ENCODE measurements around the gene LMX1B. TPM values are rescaled to one million over a fixed set of nuclear protein-coding genes. Genes with fewer than 3 reads are reported as not detected.

Gene LMX1B
- total RNA-seq, 1 donor from 2014 or later, result under 0.01 TPM

DNA sequence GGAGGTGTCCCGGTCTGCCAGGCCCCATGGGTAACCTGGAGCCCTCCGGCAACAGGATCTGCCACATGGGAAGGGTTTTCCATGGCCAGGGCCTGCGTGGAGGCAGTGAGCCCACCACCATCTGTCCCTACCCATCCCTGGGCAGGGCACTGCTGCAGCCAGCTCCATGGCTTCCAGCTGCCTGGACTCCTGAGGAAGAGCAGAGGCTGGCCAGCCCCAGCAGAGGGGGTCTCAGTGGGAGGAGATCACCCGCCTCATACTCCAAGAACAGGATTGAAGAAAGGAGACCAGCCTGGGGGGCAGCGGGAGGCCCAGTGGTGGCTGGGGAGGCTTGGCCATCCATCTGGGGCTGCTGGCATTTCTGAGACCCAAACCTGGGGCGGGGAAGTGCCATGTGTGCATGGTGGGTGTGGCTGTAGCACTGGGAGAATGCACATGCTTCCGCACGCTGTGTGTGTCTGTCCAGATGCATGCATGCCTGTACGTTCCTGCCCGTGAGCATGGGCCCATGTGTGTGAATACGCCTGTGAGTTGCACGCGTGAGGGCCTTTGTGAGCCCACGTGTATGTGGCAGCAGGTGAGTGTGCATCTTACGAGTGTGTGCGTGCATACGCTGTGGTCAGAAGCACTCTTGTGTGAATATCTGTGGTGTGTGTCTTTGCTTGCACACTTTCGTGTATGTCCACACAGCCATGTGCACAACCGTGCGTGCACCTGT lies 78.5 kb downstream of the LMX1B start:
- peaks cover 17 to 35% (median 20%) of the 10 kb centered on the region in 3 donors for H3K27me3 ChIP-seq (ENCODE audit: control insufficient read depth in 3 of 3, insufficient read depth in 3 of 3, low read length in 3 of 3)
- no peaks in the 10 kb centered on the region for H3K9me3 ChIP-seq (ENCODE audit: control insufficient read depth in 3 of 3, low read length in 3 of 3)
- no peaks in the 10 kb centered on the region for H3K36me3 ChIP-seq (ENCODE audit: control insufficient read depth in 3 of 3, insufficient read depth in 3 of 3, low read length in 3 of 3)
- no peak overlapping the region for H3K4me3 ChIP-seq (ENCODE audit: low read length in 3 of 3)
- H3K9ac ChIP-seq (ENCODE audit: low read depth in 1 of 3, low read length in 3 of 3), result no peak overlapping the region
- H3K27ac ChIP-seq (ENCODE audit: low read depth, low read length), result no peak overlapping the region
- no peaks in the 10 kb centered on the region for H3K4me1 ChIP-seq (ENCODE audit: control insufficient read depth in 3 of 3, insufficient read depth in 3 of 3, low read length in 3 of 3)

DNA sequence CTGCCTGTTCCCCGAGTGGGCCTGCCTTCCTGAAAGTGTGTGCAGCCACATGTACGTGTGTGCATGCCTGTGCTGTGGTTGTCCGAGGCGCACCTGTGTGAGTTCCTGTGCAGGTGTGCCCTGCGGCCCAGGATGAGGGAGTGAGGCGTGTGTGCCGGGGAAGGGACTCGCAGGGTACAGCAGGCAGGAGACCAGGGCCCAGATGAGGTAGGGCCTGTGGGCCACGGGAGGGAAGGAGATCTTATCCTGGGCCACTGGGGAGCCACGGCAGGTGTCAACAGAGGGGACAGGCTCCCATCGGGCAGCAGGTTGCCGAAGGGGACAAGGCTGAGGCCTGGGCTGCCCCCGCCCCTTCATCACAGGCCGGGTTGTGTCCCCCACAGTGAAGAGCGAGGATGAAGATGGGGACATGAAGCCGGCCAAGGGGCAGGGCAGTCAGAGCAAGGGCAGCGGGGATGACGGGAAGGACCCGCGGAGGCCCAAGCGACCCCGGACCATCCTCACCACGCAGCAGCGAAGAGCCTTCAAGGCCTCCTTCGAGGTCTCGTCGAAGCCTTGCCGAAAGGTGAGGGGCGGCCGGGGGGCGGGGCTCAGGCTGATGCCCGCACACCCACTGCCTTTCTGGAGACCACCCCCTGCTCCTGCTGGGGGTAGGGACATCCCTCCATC lies 79.2 kb downstream of the LMX1B start:
- no peak overlapping the region for H3K27ac ChIP-seq (ENCODE audit: low read depth, low read length)
- no peaks in the 10 kb centered on the region for H3K9me3 ChIP-seq (ENCODE audit: control insufficient read depth in 3 of 3, low read length in 3 of 3)
- no peak overlapping the region for H3K4me3 ChIP-seq (ENCODE audit: low read length in 3 of 3)
- no peaks in the 10 kb centered on the region for H3K4me1 ChIP-seq (ENCODE audit: control insufficient read depth in 3 of 3, insufficient read depth in 3 of 3, low read length in 3 of 3)
- no peak overlapping the region for H3K9ac ChIP-seq (ENCODE audit: low read depth in 1 of 3, low read length in 3 of 3)
- H3K36me3 ChIP-seq (ENCODE audit: control insufficient read depth in 3 of 3, insufficient read depth in 3 of 3, low read length in 3 of 3), result no peaks in the 10 kb centered on the region
- H3K27me3 ChIP-seq (ENCODE audit: control insufficient read depth in 3 of 3, insufficient read depth in 3 of 3, low read length in 3 of 3), result peaks cover 12 to 30% (median 14%) of the 10 kb centered on the region in 3 donors

DNA sequence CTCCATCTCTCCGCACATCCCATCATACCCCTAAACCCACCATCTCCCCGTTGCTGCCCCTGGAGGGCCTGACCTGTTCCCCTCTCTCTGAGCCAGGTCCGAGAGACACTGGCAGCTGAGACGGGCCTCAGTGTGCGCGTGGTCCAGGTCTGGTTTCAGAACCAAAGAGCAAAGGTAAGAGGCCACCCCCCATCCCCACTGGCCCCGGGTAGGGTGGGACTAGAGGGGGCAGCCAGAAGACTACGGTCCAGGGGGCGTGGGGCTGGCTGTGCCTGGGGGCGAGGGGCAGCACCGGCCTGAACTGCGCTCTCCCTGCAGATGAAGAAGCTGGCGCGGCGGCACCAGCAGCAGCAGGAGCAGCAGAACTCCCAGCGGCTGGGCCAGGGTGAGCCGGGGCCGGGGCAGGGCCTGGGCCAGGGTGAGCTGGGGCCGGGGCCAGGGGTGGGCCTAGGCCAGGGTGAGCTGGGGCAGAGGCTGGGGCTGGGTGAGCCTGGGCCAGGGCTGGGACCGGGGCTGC lies 79.8 kb downstream of the LMX1B start:
- Histone ChIP-seq H3K27ac (ENCODE audit: low read depth, low read length) (no peak overlapping the region), H3K27me3 (ENCODE audit: control insufficient read depth in 3 of 3, insufficient read depth in 3 of 3, low read length in 3 of 3) (peaks cover 12 to 26% (median 13%) of the 10 kb centered on the region in 3 donors), H3K36me3 (ENCODE audit: control insufficient read depth in 3 of 3, insufficient read depth in 3 of 3, low read length in 3 of 3) (no peaks in the 10 kb centered on the region), H3K4me1 (ENCODE audit: control insufficient read depth in 3 of 3, insufficient read depth in 3 of 3, low read length in 3 of 3) (no peaks in the 10 kb centered on the region), H3K9ac (ENCODE audit: low read depth in 1 of 3, low read length in 3 of 3) (no peak overlapping the region), H3K4me3 (ENCODE audit: low read length in 3 of 3) (no peak overlapping the region), H3K9me3 (ENCODE audit: control insufficient read depth in 3 of 3, low read length in 3 of 3) (no peaks in the 10 kb centered on the region)

GRCh38 chr9:126694206-126695081 lies 80.7 kb downstream of the LMX1B start:
- Histone ChIP-seq H3K36me3 (ENCODE audit: control insufficient read depth in 3 of 3, insufficient read depth in 3 of 3, low read length in 3 of 3) (no peaks in the 10 kb centered on the region), H3K9me3 (ENCODE audit: control insufficient read depth in 3 of 3, low read length in 3 of 3) (no peaks in the 10 kb centered on the region), H3K9ac (ENCODE audit: low read depth in 1 of 3, low read length in 3 of 3) (no peak overlapping the region), H3K27me3 (ENCODE audit: control insufficient read depth in 3 of 3, insufficient read depth in 3 of 3, low read length in 3 of 3) (peaks cover 5 to 20% (median 12%) of the 10 kb centered on the region in 3 donors), H3K27ac (ENCODE audit: low read depth, low read length) (no peak overlapping the region), H3K4me1 (ENCODE audit: control insufficient read depth in 3 of 3, insufficient read depth in 3 of 3, low read length in 3 of 3) (no peaks in the 10 kb centered on the region), H3K4me3 (ENCODE audit: low read length in 3 of 3) (no peak overlapping the region)

- H3K27ac ChIP-seq (ENCODE audit: low read depth, low read length), result no peak overlapping the region
- H3K4me1 ChIP-seq (ENCODE audit: control insufficient read depth in 3 of 3, insufficient read depth in 3 of 3, low read length in 3 of 3), result no peaks in the 10 kb centered on the region
- no peaks in the 10 kb centered on the region for H3K9me3 ChIP-seq (ENCODE audit: control insufficient read depth in 3 of 3, low read length in 3 of 3)
- H3K4me3 ChIP-seq (ENCODE audit: low read length in 3 of 3), result no peak overlapping the region
- no peaks in the 10 kb centered on the region for H3K36me3 ChIP-seq (ENCODE audit: control insufficient read depth in 3 of 3, insufficient read depth in 3 of 3, low read length in 3 of 3)
- no peak overlapping the region for H3K9ac ChIP-seq (ENCODE audit: low read depth in 1 of 3, low read length in 3 of 3)
- peaks cover 3 to 17% (median 14%) of the 10 kb centered on the region in 3 donors for H3K27me3 ChIP-seq (ENCODE audit: control insufficient read depth in 3 of 3, insufficient read depth in 3 of 3, low read length in 3 of 3)
These were observed 81.5 kb downstream of the LMX1B start for GRCh38 chr9:126695186-126695585.

- Histone ChIP-seq H3K4me3 (ENCODE audit: low read length in 3 of 3) (no peak overlapping the region), H3K27ac (ENCODE audit: low read depth, low read length) (no peak overlapping the region), H3K4me1 (ENCODE audit: control insufficient read depth in 3 of 3, insufficient read depth in 3 of 3, low read length in 3 of 3) (no peaks in the 10 kb centered on the region), H3K27me3 (ENCODE audit: control insufficient read depth in 3 of 3, insufficient read depth in 3 of 3, low read length in 3 of 3) (peaks cover 3 to 19% (median 11%) of the 10 kb centered on the region in 3 donors), H3K9ac (ENCODE audit: low read depth in 1 of 3, low read length in 3 of 3) (no peak overlapping the region), H3K9me3 (ENCODE audit: control insufficient read depth in 3 of 3, low read length in 3 of 3) (no peaks in the 10 kb centered on the region), H3K36me3 (ENCODE audit: control insufficient read depth in 3 of 3, insufficient read depth in 3 of 3, low read length in 3 of 3) (no peaks in the 10 kb centered on the region)
These were observed 82.1 kb downstream of the LMX1B start for GRCh38 chr9:126695701-126696400.

DNA sequence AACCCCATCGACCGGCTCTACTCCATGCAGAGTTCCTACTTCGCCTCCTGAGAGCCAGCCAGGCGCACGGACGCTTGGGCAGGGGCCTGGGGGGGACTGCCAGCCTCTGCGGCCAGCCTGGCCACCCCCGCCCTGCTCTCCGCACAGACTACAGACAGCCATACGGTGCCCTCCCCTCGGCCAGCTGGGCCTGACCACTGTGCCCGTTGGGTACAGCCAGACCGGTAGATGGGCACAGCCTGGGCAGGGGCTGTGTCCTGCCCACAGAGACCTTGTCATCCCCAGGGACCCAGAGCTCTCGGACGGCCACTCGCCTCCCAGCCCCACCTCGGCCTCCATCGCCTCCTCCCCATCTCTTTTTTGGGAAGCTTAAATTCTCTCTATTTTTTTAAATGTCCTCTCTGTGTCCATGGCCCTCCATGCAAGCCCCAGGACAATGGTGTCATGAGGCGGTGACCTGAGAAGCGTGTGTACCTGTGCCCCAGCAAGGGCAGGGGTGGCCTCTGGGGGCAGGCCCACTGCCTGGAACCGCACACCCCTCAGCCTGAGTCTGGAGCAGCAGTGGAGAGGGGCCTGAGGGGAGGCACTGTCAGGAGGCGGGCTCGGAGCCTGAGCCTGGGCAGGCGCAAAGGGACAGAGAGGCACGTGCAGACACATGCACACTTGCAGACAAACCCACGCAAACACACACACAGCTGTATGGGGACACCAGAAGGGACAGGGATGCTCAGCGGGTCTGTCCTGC lies 82.8 kb downstream of the LMX1B start:
- no peaks in the 10 kb centered on the region for H3K9me3 ChIP-seq (ENCODE audit: control insufficient read depth in 3 of 3, low read length in 3 of 3)
- H3K4me3 ChIP-seq (ENCODE audit: low read length in 3 of 3), result no peak overlapping the region
- H3K36me3 ChIP-seq (ENCODE audit: control insufficient read depth in 3 of 3, insufficient read depth in 3 of 3, low read length in 3 of 3), result no peaks in the 10 kb centered on the region
- H3K27ac ChIP-seq (ENCODE audit: low read depth, low read length), result no peak overlapping the region
- no peak overlapping the region for H3K9ac ChIP-seq (ENCODE audit: low read depth in 1 of 3, low read length in 3 of 3)
- no peaks in the 10 kb centered on the region for H3K4me1 ChIP-seq (ENCODE audit: control insufficient read depth in 3 of 3, insufficient read depth in 3 of 3, low read length in 3 of 3)
- H3K27me3 ChIP-seq (ENCODE audit: control insufficient read depth in 3 of 3, insufficient read depth in 3 of 3, low read length in 3 of 3), result peaks cover 4 to 26% (median 13%) of the 10 kb centered on the region in 3 donors

DNA sequence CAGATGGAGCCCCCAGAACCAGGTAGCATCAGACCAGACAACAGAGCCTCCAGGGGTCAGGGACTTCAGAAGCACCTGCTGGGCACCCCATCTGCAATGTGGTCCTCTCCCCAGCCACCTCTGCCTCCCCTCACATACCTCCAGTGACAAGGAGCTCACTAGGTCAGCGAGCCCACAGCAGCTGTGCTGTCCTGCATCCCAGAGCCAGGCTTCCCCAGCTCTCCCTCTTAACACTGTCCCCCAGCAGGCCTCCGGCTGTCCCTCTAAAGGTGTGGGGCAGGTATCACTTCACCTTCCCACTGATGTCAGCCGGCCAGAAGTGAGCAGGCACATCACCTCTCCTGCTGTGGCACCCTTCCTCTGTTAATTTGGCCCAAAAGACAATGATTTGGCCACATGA lies 83.6 kb downstream of the LMX1B start:
- no peaks in the 10 kb centered on the region for H3K36me3 ChIP-seq (ENCODE audit: control insufficient read depth in 3 of 3, insufficient read depth in 3 of 3, low read length in 3 of 3)
- no peaks in the 10 kb centered on the region for H3K4me1 ChIP-seq (ENCODE audit: control insufficient read depth in 3 of 3, insufficient read depth in 3 of 3, low read length in 3 of 3)
- no peak overlapping the region for H3K9ac ChIP-seq (ENCODE audit: low read depth in 1 of 3, low read length in 3 of 3)
- no peak overlapping the region for H3K4me3 ChIP-seq (ENCODE audit: low read length in 3 of 3)
- no peaks in the 10 kb centered on the region for H3K9me3 ChIP-seq (ENCODE audit: control insufficient read depth in 3 of 3, low read length in 3 of 3)
- H3K27ac ChIP-seq (ENCODE audit: low read depth, low read length), result no peak overlapping the region
- H3K27me3 ChIP-seq (ENCODE audit: control insufficient read depth in 3 of 3, insufficient read depth in 3 of 3, low read length in 3 of 3), result peaks cover 12 to 33% (median 19%) of the 10 kb centered on the region in 3 donors

DNA sequence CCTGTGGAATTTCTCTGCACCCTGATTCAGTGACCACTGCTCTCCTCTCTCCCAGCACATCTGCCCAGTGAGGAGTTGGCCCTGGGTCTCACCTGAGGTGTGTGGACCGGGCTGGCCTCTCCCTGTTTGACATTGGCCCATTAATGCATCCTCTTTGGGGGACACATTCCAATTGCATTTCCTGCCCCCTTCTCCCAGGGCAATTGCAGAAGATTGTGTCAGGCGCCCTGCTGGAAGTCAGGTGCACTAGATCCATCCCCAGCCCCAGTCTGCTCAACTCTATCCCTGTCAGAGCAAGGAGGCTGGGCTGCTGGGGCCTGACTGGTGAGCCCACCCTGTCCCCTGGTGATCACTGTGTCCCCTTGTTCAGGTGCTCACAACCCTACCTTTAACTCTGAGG lies 84.5 kb downstream of the LMX1B start:
- Histone ChIP-seq H3K27ac (ENCODE audit: low read depth, low read length) (no peak overlapping the region), H3K9ac (ENCODE audit: low read depth in 1 of 3, low read length in 3 of 3) (no peak overlapping the region), H3K27me3 (ENCODE audit: control insufficient read depth in 3 of 3, insufficient read depth in 3 of 3, low read length in 3 of 3) (peaks cover 21 to 43% (median 24%) of the 10 kb centered on the region in 3 donors), H3K4me1 (ENCODE audit: control insufficient read depth in 3 of 3, insufficient read depth in 3 of 3, low read length in 3 of 3) (no peaks in the 10 kb centered on the region), H3K36me3 (ENCODE audit: control insufficient read depth in 3 of 3, insufficient read depth in 3 of 3, low read length in 3 of 3) (no peaks in the 10 kb centered on the region), H3K4me3 (ENCODE audit: low read length in 3 of 3) (no peak overlapping the region), H3K9me3 (ENCODE audit: control insufficient read depth in 3 of 3, low read length in 3 of 3) (no peaks in the 10 kb centered on the region)

All from skeletal muscle tissue (tissue), 4 donors.